ENCODE measurements around the gene BCAM.
"Not testable (repeated sequence)": the region's sequence is repeated elsewhere in the genome, so short reads cannot be mapped to it uniquely, and the experiment has no call there.

BCAM gene

DNA sequence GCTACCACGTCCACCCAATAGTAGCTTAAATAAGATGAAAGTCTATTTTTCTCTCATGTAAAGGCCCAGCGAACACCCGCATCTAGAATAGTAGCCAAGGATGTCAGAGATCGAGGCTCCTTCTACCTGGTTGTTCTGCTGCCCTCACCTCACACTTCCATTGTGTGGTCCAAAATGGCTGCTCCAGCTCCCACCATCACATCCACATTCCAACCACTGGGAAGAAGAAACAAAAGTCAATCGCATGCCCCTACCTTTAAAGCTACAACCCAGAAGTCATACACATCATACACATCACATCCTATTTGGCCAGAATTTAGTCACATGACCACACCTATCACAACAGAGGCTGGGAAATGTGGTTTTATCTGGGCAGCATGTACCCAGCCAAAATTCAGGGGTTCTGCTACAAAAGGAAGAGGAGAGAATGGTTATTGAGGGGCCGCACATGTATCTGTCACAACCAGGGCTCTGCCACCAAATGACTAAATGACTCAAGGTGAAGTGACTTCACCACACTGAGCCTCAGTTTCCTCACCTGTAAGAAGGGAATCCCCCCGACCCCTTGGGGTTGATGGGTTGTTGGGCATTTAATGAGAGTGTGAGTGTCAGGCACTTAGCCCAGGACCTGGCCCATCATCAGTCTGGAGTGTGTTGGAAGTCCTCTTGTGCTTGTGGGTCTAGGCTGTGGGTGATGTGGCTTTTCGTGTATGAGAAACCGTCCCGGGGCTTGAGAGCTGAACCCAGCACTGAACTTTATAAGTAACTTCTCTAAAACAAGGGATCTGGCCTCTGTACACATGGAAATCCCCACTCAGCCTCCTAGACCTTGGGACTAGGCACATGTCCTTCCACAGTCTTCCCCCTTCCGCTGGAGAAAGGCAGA, 41.4 kb upstream of the BCAM start:
- Histone ChIP-seq H4K20me1 (ENCODE audit: insufficient read depth, low read length) (no peaks in the 10 kb centered on the region), H3K9me3 (ENCODE audit: insufficient read depth, low read length) (no peaks in the 10 kb centered on the region), H3K36me3 (replicated peaks; ENCODE audit: low read depth, low read length) (no peaks in the 10 kb centered on the region), H3K4me2 (ENCODE audit: low read length) (peak overlapping the region; percentile 15), H3K27ac (ENCODE audit: low read length) (no peak overlapping the region; the same call in 1 of the 2 replicates), H2AFZ (ENCODE audit: low read depth, low read length) (no peak overlapping the region), H3K4me1 (ENCODE audit: low read length) (peaks cover 22% of the 10 kb centered on the region), H3K79me2 (ENCODE audit: low read length) (no peaks in the 10 kb centered on the region), H3K4me3 (ENCODE audit: low read length) (no peak overlapping the region), H3K27me3 (ENCODE audit: low read depth, low read length) (peaks cover 21% of the 10 kb centered on the region; the same call in 1 of the 2 replicates), H3K9ac (ENCODE audit: low read length) (no peak overlapping the region)
- TF ChIP-seq, protein P1, sequence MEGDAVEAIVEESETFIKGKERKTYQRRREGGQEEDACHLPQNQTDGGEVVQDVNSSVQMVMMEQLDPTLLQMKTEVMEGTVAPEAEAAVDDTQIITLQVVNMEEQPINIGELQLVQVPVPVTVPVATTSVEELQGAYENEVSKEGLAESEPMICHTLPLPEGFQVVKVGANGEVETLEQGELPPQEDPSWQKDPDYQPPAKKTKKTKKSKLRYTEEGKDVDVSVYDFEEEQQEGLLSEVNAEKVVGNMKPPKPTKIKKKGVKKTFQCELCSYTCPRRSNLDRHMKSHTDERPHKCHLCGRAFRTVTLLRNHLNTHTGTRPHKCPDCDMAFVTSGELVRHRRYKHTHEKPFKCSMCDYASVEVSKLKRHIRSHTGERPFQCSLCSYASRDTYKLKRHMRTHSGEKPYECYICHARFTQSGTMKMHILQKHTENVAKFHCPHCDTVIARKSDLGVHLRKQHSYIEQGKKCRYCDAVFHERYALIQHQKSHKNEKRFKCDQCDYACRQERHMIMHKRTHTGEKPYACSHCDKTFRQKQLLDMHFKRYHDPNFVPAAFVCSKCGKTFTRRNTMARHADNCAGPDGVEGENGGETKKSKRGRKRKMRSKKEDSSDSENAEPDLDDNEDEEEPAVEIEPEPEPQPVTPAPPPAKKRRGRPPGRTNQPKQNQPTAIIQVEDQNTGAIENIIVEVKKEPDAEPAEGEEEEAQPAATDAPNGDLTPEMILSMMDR (IDR thresholded peaks at IDR 0.05; ENCODE audit: low read depth, low read length) = no peak
- no peak for TF ChIP-seq EZH2phosphoT487 (IDR thresholded peaks at IDR 0.05; ENCODE audit: low read depth)

DNA sequence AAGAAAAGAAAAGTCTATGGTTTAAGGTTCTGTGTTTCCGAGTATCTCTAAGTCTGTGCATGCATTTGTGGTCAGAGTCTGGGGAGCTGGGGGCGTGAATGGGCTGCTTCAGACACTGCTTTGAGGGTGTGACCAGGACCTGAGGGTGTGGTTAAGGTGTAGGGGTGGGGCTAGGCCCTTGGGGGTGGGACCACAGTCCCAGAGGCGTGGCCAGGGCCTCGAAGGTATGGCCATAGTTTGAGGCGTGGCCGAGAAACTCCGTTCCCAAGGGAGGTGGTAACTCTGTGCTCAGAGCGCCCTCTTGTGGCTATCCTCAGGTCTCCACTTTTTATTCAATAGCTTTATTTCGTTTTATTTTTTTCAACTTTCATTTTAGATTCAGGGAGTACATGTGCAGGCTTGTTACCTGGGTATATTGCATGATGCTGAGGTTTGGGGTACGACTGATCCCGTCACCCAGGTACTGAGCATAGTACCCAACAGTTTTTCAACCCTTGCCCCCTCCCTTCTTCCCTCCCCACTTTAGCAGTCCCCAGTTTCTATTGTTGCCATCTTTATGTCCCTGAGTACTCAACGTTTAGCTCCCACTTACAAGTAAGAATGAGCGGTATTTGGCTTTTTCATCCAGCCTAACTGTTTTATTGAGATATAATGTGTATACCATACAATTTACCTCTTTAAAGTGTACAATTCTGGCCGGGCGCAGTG, 38.2 kb upstream of the BCAM start:
- Histone ChIP-seq H3K4me3 (ENCODE audit: low read length) (peak overlapping the region; percentile 66), H3K9me3 (ENCODE audit: insufficient read depth, low read length) (no peaks in the 10 kb centered on the region), H3K27me3 (ENCODE audit: low read depth, low read length) (peaks cover 39% of the 10 kb centered on the region; the same call in 1 of the 2 replicates), H3K36me3 (replicated peaks; ENCODE audit: low read depth, low read length) (no peaks in the 10 kb centered on the region), H3K27ac (ENCODE audit: low read length) (no peak overlapping the region), H3K79me2 (ENCODE audit: low read length) (no peaks in the 10 kb centered on the region), H3K4me1 (ENCODE audit: low read length) (peaks cover 22% of the 10 kb centered on the region), H2AFZ (ENCODE audit: low read depth, low read length) (no peak overlapping the region), H3K4me2 (ENCODE audit: low read length) (peak overlapping the region; percentile 63), H4K20me1 (ENCODE audit: insufficient read depth, low read length) (no peaks in the 10 kb centered on the region), H3K9ac (ENCODE audit: low read length) (0 out of 2 replicates have a peak overlapping the region, but pooled peaks have one; percentile 5)
- no peak for TF ChIP-seq EZH2phosphoT487 (IDR thresholded peaks at IDR 0.05; ENCODE audit: low read depth)
- TF ChIP-seq, protein P1 (IDR thresholded peaks at IDR 0.05; ENCODE audit: low read depth, low read length) = peak; percentile 92

DNA sequence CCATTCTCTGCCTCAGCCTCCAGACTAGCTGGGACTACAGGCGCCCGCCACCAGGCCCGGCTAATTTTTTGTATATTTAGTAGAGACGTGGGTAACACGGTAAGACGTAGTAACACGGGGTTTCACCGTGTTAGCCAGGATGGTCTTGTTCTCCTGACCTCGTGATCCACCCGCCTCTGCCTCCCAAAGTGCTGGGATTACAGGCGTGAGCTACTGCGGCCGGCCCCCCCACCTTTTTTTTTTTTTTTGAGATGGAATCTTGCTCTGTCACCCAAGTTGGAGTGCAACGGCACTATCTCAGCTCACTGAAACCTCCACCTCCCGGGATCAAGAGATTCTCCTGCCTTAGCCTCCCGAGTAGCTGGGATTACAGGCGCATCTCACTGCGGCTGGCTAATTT, 36.8 kb upstream of the BCAM start:
- Histone ChIP-seq H3K27me3 (ENCODE audit: low read depth, low read length) (peaks cover 39% of the 10 kb centered on the region; the same call in 1 of the 2 replicates), H3K4me1 (ENCODE audit: low read length) (peaks cover 22% of the 10 kb centered on the region)
- not testable (repeated sequence) for H3K79me2 ChIP-seq (ENCODE audit: low read length); H3K9me3 ChIP-seq (ENCODE audit: insufficient read depth, low read length); H3K4me2 ChIP-seq (ENCODE audit: low read length); H3K27ac ChIP-seq (ENCODE audit: low read length); H3K9ac ChIP-seq (ENCODE audit: low read length); H3K4me3 ChIP-seq (ENCODE audit: low read length); H3K36me3 ChIP-seq (replicated peaks; ENCODE audit: low read depth, low read length); H4K20me1 ChIP-seq (ENCODE audit: insufficient read depth, low read length); H2AFZ ChIP-seq (ENCODE audit: low read depth, low read length)

DNA sequence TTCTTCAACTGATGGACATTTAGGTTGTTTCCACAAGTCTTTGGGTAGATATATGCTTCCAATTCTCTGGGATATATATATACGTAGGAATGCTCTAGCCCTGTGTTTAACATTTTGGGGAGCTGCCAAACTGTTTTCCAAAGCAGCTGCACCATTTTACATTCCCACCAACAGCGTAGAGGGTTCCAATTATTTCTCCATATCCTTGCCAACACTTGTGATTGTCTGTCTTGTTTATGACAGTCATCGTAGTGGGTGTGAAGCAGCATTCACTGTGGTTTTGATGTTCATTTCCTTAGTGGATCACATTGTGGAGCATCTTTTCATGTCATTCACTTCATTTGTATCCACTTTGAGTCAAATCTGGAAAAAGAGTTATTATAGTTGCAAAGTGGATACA, 35.9 kb upstream of the BCAM start:
- Histone ChIP-seq H3K9me3 (ENCODE audit: insufficient read depth, low read length) (no peaks in the 10 kb centered on the region), H3K4me1 (ENCODE audit: low read length) (peaks cover 14% of the 10 kb centered on the region), H2AFZ (ENCODE audit: low read depth, low read length) (no peak overlapping the region), H3K4me3 (ENCODE audit: low read length) (no peak overlapping the region), H3K27ac (ENCODE audit: low read length) (no peak overlapping the region), H3K9ac (ENCODE audit: low read length) (no peak overlapping the region), H3K4me2 (ENCODE audit: low read length) (no peak overlapping the region), H4K20me1 (ENCODE audit: insufficient read depth, low read length) (no peaks in the 10 kb centered on the region), H3K27me3 (ENCODE audit: low read depth, low read length) (peaks cover 35% of the 10 kb centered on the region; the same call in 1 of the 2 replicates), H3K36me3 (replicated peaks; ENCODE audit: low read depth, low read length) (no peaks in the 10 kb centered on the region), H3K79me2 (ENCODE audit: low read length) (no peaks in the 10 kb centered on the region)
- no peak for TF ChIP-seq EZH2phosphoT487 (IDR thresholded peaks at IDR 0.05; ENCODE audit: low read depth)
- TF ChIP-seq, protein P1 (IDR thresholded peaks at IDR 0.05; ENCODE audit: low read depth, low read length) = no peak

Measured in OCI-LY3 (cell line).